AML-193 (cell line): ENCODE results near the gene EEPD1.

ENCODE experiments used
- DNase-seq, 2 experiments: peaks; one replicate each; lab custom pipeline; 2025; lab: John Stamatoyannopoulos, UW

The EEPD1 gene

GRCh38 chr7:36279926-36280315 is 126.9 kb downstream of the EEPD1 start:
- DNase-seq = no peak

GRCh38 chr7:36280840-36281812 is 128.1 kb downstream of the EEPD1 start:
- peak in 1 of 2 experiments; percentile 34 for DNase-seq

DNA sequence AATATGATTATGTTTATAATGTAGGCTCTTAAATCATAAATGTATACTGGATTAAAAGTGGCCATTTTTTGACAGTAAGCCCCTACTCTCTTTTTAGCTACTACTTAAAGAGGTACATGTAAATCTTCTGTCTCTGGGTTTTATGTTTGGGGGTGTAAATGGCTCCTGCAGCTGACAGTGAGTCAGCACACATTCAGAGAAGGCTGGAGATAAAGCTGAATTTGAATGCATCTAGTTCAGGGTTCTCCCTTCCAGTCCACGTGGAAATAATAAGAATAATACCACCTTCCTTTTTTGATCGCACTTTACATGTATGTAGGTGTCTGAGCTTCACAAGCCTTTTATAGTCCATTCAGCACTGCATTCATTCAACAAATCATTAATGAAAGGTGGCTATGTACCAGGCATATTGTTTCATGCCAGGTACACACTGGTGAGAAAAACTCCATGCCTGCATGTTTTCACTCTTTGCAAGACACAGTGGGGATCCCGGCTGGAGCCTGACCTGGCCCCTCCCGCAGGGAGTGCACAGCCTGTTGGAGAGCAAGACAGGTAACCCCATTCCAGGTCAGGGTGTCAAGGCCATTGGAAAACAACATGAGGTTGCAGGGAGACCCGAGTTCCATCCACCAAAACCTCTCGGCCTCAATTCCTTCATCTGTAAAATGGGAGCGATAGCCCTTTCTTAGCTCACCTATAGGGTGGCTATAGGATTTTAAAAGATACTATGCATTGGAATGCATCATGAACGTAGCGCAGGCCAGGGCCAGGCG is 129.1 kb downstream of the EEPD1 start:
- DNase-seq = no peak

DNA sequence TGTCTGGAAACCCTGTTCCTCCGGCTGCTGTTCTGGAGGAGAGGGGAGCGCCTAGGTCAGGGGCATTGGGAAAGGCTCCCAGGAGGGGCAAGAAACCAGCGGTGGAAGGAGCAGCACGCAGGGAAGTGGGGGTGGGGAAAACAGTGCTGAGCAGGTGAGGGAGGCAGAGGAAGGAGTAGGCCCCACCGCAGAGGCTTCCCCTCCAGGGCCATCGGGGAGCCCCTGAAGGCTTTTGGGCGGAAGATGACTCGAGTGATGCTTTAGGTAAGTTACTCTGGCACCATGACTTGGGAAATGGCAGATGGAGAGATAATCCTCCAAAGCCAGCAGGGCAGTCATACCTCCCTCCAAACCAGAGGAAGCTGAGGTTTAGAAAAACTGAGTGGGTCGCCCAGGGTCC is 130.1 kb downstream of the EEPD1 start:
- peak in 1 of 2 experiments; percentile 55 for DNase-seq

DNA sequence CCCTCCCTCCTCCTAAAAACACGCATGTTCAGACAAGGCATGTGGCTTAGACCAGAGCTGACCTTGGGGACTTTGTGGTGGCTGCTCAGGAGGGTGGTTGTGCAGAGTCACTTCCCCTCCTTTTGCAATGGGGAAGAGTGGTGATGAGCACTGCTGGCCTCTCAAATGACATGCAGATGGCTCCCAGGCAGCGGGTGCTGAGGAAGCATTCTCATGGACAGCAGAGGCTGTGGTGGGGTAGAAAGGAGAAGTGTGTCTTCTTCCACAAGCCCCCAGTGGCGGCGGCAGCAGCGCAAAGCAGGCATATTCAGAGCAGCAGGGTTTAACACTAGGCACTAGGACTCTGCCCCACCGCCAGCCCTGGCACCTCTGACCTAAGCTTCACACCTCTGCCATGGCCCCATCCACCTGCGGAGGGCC is 130.7 kb downstream of the EEPD1 start:
- DNase-seq = peak; percentile 97 to 98

DNA sequence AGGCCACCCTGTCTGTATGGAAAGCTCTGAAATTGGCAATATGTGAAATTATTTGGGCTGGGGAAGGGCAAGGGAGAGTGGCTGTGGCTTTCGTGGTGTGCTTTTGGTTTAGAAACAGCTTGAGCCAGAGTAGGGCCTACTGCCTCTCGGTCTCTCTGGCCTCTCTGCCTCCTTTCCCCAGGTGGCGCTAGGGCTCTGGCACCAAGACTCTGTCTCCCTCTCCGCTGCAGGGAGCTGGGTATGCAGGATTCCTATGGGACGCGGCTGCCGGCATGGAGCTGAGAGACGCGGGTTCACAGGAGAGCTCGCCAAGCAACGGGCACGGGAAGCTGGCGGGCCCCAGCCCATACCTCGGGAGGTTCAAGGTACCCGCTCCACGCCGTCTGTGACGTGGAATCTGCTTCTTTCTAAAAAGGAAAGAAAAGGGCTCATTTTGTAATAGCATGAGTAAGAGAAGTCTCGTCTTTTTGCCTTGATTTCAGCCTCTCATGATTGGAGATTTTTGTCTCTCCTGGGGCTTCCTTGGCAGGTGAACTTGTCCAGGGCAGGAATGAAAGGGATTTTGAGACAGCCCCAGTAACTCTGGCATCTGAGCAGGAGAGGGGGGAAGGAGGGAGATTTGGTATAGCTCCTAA is 131.5 kb downstream of the EEPD1 start:
- peak in 1 of 2 experiments; percentile 28 for DNase-seq

GRCh38 chr7:36285276-36285675 is 132.2 kb downstream of the EEPD1 start:
- DNase-seq = no peak

- DNase-seq = no peak
Observed at GRCh38 chr7:36286226-36286625, 133.2 kb downstream of the EEPD1 start.

GRCh38 chr7:36286688-36287087 is 133.6 kb downstream of the EEPD1 start:
- no peak for DNase-seq

DNA sequence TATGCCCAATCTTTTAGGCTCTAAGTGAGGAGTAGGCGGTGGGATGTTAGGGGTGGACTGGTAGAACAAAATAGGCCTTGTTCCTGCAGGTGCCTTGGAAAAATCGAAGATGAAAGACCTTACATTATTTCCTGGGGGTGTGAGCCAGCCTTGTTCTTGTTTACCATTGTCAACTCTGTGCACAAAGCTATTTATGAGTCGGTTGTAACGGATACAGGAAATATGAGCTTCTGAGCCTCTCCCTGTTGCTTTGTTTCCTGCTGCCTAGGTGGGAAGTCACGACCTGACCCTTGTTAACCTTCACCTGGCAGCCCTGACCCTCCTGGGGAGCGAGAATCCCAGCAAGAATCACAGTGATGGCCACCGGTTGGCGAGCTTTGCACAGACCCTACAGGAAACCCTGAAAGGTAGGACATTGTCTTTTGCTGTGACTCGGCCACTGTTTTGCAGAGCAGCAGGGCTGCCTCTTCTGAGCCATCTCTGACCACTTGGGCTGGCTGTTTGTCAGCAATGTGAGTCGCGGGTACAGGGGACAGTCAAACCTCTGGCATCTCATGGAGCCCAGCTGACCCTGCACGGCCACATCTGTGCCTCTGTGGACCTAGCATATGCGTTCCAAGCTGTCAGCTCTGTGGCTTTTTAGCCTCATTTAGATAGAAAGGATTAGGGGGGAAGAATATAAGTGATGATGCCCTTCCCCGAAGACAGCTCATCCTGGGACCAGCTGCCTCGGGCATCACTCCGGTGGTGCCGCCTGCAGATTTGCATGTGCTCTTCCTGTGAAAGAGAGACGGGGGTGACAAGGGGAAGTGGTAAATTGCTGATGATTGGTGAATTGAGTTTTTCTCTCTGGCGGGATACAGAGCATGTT is 134.6 kb downstream of the EEPD1 start:
- no peak for DNase-seq

DNA sequence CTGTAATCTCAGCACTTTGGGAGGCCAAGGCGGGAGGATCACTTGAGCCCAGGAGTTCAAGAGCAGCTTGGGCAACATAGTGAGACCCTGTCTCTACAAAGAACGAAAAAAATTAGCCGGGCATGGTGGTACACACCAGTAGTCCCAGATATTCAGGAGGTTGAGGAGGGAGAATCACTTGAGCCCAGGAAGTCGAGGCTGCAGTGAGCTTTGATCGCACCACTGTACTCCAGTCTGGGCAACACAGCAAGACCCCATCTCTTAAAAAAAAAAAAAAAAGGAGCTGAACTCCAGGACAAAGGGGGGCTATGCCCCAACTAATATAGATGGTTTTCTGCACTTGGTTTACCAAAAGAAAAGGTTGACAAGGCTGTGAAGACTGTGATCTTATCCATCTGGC is 135.4 kb downstream of the EEPD1 start:
- no peak for DNase-seq

DNA sequence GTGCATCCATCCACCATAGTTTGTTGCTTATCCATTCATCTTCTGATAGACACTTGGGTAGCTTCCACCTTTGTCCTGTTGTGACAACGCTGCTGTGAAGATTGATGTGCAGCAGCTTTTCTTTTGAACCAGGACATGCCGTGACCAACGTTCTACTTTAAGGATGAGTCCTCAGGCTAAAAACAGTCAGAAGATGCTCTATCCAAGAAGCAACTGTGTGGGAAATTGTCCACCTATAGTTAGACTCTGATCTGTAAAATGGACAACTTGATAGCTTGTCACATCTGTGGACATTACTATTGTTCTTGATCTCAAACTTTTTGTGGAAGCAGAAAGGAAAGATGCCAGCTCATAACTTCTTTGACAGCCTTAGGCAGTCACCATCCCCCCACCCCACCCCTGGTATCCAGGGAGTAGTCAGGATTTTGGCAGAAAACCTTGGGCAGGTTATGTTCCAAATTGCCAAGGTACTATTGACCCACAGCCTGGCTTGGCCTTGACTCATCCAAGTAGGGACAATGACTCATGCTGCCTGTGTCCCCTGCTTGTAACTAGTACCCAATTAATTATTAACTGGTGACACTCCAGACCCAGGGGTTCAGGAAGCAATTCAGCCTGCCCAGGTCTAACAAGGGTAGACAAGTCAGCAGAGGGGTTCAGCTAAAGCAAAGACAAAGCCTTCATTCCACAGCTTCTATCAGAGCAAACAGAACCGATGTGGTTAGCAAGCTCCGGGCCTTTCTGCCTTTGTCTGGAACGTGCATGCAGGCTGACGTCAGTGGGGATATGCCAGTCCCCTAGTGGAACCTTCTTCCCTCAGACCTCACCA is 137.0 kb downstream of the EEPD1 start:
- DNase-seq = no peak

- DNase-seq = peak; percentile 25 to 37
Observed at GRCh38 chr7:36291387-36292316, 138.6 kb downstream of the EEPD1 start.

- no peak for DNase-seq
Observed at GRCh38 chr7:36295090-36295489, 142.0 kb downstream of the EEPD1 start.

DNA sequence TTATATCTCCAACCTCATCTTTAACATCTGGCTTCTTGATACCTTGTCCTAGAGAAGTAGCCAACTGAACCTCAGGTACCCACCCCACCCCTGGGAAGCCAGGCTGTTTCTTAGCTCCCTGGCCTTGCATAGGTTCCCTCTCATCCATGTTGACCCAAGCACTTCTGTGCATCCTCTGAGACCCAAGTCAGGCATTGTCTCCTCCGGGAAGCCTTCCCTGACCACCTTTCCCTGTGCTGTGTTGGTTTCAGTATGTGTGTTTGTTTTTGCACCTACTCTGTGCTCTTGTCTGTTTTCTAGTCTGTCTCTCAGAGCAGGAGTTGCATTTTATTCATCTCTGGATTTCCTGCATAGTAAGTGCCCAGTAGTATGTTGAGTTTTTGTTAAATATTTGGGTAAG is 143.2 kb downstream of the EEPD1 start:
- no peak for DNase-seq

DNA sequence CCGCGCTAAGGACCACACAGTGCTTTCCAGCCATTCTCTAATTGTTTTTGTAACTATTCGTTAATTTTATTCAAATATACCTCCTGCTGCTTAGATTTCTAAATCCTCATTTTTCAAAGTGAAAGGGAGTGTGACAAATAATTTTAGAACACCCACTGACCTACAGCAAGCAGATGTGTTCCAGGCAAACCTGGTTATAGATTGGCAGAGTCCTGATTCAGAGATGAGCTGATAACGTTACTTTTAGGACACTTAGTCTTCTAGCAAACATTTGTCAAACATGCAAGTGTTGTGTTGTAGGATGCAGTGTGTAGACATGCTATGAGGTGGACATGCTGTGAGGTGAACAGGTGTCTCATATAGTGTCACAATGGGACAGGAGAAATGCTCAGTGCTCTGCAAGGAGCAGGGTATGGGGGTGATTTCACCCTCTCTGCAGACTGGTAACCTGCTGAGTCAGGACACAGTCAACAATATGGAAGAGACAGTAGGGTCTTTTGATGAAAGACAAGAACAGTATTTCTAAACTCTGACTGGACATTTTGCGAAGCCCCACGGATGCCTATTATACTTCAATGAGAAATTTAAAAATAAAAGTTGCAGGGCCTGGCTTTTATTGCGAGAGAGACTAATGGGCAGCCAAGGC is 144.4 kb downstream of the EEPD1 start:
- no peak for DNase-seq

DNA sequence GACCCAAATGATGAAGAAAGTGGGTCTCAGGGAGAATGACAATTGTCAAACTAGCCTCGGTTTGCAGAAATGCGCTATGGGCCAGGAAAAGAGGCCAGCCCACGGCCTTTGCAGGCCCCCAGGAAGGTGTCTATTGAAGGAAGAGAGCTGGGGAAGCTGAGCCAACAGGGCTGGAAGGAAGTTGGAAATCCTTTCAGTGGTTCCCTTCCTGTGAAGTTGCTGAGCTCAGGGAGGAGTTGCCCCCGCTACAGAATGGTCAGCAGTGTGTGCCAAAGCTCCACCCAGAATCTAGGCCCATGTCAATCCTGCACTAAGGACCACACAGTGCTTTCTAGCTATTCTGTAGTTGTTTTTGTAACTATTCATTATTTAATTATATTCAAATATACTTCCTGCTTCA is 145.1 kb downstream of the EEPD1 start:
- no peak for DNase-seq

DNA sequence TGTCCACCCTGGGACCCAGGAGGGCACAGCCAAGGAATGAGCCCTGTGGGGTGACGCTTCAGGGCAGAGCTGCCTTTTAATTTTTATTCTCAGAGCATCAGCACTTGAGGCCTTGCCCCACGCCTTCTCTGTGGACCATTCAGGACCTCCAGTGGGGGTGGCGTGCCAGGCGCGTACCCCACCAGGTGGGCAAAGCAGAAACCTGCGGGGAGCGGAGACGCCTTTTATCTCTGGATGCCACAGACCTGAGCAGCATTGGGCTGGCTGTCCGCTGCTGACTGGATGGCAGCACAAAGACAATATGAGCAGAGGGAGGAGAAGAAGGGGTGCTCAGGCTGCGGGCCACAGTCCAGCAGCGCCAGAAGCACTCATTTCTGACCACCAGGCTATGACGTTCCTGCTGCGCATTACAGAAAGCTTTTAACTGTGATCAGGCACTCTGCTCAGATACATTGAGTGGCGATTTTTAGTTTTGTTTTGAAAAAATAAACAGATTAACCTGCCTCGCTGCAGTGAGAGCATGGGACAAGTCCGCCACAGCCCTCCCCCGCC is 146.2 kb downstream of the EEPD1 start:
- DNase-seq = no peak
